CD4-positive, alpha-beta T cell treated with Interleukin-12 subunit alpha and Interleukin-12 subunit beta, for 1 hour (primary cell): ENCODE data around the gene P4HB.
A peak's percentile ranks its signal among the peaks of the same experiment; 100 is the strongest.

Experiments
- DNase-seq: peaks from one replicate; pipeline ENCODE4 v3.0.0-alpha.2; 2020

The P4HB gene

DNA sequence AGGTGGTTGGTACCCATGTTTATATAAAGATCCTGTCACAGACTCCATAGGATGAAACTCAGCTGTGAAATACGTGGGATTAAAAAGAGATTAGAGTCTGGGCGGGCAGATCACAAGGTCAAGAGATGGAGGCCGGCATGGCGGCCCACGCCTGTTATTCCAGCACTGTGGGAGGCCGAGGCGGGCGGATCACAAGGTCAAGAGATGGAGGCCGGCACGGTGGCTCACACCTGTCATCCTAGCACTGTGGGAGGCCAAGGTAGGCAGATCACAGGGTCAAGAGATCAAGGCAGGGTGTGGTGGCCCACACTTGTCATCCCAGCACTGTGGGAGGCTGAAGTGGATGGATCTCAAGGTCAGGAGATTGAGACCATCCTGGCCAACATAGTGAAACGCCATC lies 35.1 kb upstream of the P4HB start:
- DNase-seq, result no peak

DNA sequence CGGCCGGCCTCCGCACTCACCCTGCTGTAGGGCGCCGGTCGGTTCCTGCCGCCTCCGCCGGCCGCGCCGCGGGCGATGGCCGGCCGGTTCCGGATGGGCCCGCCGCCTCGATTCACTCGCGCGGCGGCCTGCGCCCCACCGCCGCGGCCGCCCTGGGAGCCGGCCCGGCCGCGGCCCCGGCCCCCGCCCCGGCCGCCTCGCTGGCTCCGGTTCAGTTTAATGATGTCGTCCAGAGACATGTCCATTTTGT lies 30.9 kb upstream of the P4HB start:
- DNase-seq, result no peak

- DNase-seq, result peak; percentile 20
These were observed 30.3 kb upstream of the P4HB start for GRCh38 chr17:81890447-81891302.

DNA sequence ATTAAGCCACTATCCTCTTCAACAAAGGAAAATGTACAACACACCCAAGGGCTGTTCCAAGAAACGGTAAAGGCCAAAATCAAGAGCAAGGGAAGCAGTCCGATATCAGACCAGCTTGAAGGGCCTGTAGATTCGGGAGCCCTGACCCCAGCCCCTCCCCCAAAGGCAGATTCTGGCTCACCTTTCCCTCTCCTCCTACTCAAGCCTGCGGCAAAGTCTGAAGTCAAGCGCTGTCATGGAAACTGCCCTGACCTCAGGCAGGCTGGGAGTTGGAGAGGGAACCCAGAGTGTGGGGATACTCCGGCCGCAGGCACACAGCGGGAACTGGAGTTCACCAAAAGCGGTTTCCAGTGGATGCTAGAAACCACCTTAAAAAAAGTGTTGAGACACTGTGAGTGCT lies 29.3 kb upstream of the P4HB start:
- no peak for DNase-seq

GRCh38 chr17:81888988-81889595 lies 28.8 kb upstream of the P4HB start:
- DNase-seq, result no peak

DNA sequence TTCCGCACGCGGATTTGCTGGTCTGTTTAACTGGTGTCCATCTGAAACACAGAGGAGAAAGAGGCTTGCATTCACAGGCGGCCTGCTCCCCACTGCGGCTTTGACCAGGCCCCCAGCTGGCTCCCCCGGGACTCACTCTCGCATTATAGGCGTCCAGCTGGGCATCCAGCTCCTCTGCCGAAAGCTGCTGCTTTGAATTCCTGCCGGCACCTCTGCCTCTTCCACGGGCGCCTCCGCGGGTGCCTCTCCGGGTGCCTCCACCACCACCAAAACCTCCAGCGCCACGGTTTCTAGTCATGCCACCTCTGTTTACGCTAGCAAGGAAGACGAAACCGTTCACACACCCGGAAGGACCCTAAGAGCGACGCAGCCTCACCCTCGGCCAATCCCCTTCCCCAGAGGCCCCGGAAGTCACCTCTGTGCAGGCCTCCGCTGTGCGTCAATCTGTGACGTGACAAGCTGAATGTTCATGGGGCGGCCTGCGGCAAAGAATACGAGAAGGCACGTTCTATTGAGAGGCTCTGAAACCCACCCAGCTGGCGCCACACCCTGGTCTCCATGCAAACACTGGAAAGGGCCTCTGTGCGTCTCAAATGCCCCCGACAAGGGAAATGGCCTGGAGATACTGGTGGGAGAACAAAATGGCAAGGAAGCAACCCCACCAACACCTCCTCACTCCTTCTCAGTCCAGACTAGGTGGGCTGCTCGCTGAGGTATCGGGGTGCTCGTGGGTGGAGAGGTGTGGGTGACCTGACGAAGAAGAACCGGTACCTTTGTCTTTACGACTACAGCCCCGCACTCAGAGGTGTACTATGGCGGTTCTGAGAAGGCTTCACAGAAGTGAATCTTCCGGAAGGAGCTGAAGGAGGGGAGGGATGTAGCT lies 28.0 kb upstream of the P4HB start:
- no peak for DNase-seq

DNA sequence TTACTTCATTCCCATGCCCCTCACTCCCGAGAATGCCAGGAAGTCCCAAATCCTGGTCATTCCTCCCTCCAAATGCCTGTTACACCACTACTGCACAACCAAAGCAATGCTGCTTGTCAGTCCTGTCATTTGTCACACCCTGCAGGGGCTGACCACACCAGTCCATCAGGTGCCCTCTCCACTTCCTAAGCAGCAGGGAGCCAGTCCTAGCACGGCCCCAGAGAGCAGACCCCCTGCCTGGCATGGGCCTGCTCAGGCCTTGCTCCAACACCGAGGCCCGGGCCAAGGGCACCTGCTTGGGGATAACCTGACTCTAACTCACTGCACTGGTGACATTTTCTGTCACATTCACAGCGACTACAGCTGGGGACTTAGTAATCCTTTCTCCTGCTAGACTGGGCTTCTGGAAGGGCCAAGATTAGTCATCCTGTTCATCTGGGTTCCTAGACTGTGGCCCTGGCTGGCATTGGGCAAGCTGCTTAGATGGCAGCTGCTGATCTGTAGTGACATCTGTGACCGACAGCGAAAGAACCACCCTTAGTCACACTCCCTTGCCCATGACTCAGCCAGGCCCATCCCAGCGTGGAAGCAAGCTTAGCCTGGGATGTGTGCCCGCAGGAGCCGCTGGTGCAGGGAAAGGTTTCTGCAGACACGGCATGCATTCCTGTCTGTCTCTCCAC lies 25.7 kb upstream of the P4HB start:
- DNase-seq, result no peak

DNA sequence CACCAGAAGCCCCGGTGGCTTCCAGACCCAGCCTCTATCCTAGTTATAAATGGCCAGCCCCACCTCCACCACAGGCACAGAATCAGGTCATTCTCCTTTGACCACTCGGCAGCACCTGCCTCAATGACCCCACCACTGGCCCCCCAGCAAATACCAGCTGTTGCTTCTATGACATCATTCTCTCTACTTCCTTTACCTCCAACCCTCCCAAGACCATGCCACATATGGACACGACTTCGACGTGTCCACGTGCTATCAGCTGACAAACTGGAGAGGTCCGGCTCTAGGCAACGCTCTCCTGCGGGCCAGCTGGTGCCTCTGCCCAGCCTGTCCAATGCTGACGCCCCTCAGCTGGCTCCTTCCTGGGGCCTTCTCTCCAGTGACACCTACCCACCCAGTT lies 25.1 kb upstream of the P4HB start:
- no peak for DNase-seq

- DNase-seq, result no peak
These were observed 24.6 kb upstream of the P4HB start for GRCh38 chr17:81884968-81885367.

DNA sequence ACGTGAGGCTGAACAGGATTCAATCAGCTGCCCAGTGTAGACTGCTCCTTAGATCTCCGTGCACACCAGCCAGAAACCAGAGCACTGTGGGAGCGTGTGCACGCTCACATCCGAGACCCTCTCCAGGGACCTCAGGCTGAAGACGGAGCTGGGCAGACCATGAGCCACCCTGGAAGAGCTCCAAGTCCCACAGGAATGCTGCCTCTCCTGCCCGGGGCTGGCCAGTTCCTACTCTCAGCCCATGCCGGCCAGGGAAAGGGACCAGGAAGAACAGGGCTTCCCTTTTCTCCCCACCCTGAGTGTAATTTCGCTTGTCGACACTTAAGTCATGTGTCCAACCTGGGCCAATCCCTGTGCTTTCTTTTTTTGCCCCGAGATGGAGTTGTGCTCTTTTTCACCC lies 24.2 kb upstream of the P4HB start:
- no peak for DNase-seq

GRCh38 chr17:81879121-81879520 lies 18.8 kb upstream of the P4HB start:
- DNase-seq, result no peak

- DNase-seq, result no peak
These were observed 18.0 kb upstream of the P4HB start for GRCh38 chr17:81878294-81878693.

GRCh38 chr17:81877569-81877968 lies 17.2 kb upstream of the P4HB start:
- DNase-seq, result no peak

- peak; percentile 96 for DNase-seq
These were observed 11.3 kb upstream of the P4HB start for GRCh38 chr17:81871387-81872230.

DNA sequence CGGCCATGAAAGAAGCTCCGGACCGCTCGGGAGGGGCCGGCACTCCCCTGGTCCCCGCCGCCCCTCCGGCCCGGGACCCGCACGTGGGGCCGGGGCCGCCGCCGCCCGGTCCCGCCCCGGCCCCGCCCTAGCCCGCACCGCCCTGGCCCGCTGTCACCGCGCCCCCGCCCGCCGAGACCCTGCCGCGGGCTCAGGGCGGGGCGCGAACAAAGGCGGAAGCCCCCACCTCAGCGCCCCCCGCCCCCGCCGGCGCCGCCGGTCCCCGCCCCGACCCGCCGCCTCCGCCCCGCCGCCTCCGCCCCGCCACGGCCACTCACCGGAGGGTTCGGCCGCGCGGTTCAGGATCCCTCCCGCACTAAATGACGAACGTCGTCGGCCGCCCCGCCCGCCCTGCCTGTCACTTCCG lies 10.6 kb upstream of the P4HB start, which contains the start of gene ARHGDIA:
Gene ARHGDIA, minus strand, starts transcription at position 357 of the 406 bp plus-strand sequence. CDS start 1,407 bp downstream, outside the sequence.
- no peak for DNase-seq

DNA sequence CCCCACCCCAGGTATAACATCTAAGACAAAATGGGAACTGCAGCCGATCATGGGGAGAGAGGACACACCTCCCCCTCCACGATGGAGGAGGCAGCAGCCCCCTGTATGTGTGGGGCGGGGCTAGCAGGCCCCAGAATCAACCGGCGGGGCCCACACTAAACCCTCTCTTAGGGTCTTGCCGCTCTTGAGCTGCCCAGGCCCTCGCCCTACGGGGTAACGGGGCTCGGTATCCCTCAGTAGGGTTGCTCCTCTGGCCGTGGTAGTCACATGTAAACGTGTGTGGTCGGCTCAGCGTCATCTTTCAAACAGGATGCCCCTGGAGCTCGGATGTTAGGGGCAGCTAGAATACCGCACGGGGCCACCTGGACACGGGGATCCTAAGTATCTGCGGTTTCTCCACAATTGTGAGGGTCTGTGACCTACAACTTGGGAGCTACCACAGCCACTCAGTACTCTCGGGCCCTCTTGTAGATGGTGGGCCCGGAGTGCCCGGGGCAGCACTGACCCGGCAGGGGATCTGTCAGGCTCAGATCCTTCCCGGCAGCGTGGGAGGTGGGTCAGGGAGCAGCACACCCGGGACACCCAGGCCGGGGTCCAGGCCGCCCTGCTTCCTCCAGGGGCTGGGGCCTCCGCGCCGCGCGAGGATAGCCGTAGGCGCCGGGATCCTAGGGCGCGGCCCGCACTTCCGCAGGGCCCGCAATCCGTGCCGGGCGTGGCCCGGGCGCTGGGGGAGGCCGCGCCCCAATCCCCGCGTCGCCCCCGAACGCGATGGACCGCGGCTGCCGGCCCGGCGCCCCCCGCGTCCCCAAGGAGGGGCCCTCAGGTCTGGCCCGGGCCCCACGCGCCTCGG lies 10.0 kb upstream of the P4HB start:
- DNase-seq, result peak; percentile 51

GRCh38 chr17:81869221-81870130 lies 9.1 kb upstream of the P4HB start:
- peak; percentile 42 for DNase-seq

- no peak for DNase-seq
These were observed 8.4 kb upstream of the P4HB start for GRCh38 chr17:81868674-81869220.

- no peak for DNase-seq
These were observed 7.8 kb upstream of the P4HB start for GRCh38 chr17:81867991-81868673.
